Fibroblast of villous mesenchyme (primary cell): ENCODE results near the gene ATP2A3. TPM values are rescaled to one million over a fixed set of nuclear protein-coding genes. Genes with fewer than 3 reads are reported as not detected.

Experiments
- DNase-seq: peaks from one replicate; pipeline ENCODE4 v3.0.0-alpha.2; 2010; ENCODE audit warnings: low read depth
- H3K4me3 ChIP-seq: 2 replicates; pipeline ENCODE4 v1.5.1; 2011; ENCODE audit warnings: low read depth, mild to moderate bottlenecking, low read length
- total RNA-seq: library from RNA; depleted of rRNA; stranded (reverse); fragments of >200 nt; gene quantifications from 2 replicates; pipeline ENCODE4 v1.2.3, GENCODE V29; 2012
- TF ChIP-seq, protein P1 (sequence below): IDR thresholded peaks from 2 replicates; pipeline ENCODE4 v1.5.1; 2012; ENCODE audit warnings: low read depth, mild to moderate bottlenecking, low read length; ENCODE audit not compliant: insufficient read depth

Gene ATP2A3
- total RNA-seq, 1 donor, result 0.43 TPM

DNA sequence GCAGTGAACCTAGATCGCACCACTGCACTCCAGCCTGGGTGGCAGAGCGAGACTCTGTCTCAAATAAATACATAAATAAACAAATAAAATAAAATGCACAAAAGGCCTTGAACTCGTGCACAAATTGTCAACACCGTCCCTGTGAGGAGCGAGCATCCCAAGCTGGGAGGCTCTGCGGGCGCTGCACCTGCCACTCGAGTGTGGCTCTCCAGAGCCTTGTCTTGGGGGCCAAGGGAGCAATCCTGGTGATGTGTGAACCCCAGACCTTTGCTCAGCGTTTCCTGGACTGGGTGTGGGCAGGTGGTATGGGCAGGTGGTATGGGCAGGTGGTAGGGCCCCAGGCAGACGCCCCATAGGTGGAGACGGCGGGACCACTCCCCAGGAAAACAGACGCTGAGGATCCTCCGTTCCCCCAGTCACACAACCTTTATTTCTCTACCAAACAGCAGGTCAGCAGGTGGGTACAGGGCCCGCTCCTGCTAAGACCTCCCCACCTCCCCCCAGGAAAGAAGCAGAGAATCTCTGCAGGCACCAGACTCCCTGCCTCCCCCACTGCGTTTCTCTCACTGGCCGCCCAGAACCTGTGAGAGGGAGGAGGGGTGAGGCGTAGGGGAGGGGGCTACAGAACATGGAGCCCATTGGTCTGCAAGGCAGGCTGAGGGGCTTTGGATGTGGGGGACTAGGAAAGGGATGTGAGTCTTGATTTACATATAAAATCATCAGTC, 40.6 kb downstream of the ATP2A3 start:
- DNase-seq, result no peak
- TF ChIP-seq, protein P1, sequence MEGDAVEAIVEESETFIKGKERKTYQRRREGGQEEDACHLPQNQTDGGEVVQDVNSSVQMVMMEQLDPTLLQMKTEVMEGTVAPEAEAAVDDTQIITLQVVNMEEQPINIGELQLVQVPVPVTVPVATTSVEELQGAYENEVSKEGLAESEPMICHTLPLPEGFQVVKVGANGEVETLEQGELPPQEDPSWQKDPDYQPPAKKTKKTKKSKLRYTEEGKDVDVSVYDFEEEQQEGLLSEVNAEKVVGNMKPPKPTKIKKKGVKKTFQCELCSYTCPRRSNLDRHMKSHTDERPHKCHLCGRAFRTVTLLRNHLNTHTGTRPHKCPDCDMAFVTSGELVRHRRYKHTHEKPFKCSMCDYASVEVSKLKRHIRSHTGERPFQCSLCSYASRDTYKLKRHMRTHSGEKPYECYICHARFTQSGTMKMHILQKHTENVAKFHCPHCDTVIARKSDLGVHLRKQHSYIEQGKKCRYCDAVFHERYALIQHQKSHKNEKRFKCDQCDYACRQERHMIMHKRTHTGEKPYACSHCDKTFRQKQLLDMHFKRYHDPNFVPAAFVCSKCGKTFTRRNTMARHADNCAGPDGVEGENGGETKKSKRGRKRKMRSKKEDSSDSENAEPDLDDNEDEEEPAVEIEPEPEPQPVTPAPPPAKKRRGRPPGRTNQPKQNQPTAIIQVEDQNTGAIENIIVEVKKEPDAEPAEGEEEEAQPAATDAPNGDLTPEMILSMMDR, result no peak

DNA sequence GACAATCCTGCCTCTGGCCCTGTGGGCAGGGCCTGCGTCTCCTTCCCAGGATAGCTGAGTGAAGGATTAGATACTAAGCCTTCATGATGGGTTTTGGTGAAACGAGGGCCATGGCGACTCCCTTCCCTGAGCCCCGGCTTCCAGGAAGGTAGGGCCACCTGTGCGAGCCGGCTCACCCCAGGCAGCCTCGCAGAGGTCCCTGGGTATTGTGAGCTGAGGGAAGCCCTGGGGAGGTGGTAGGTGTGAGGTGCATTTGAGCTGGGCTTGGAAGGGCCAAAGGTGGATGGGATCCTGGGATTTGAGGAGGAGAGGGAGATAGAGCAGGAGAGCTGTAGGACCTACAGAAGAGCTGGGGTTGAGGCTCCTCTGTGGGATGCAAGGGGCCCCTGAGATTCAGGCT, 41.5 kb downstream of the ATP2A3 start:
- H3K4me3 ChIP-seq, result no peak overlapping the region
- DNase-seq, result no peak
- TF ChIP-seq, protein P1, result no peak

More for the DNA sequence above, 40.6 kb downstream of the ATP2A3 start:
- no peak overlapping the region for H3K4me3 ChIP-seq

DNA sequence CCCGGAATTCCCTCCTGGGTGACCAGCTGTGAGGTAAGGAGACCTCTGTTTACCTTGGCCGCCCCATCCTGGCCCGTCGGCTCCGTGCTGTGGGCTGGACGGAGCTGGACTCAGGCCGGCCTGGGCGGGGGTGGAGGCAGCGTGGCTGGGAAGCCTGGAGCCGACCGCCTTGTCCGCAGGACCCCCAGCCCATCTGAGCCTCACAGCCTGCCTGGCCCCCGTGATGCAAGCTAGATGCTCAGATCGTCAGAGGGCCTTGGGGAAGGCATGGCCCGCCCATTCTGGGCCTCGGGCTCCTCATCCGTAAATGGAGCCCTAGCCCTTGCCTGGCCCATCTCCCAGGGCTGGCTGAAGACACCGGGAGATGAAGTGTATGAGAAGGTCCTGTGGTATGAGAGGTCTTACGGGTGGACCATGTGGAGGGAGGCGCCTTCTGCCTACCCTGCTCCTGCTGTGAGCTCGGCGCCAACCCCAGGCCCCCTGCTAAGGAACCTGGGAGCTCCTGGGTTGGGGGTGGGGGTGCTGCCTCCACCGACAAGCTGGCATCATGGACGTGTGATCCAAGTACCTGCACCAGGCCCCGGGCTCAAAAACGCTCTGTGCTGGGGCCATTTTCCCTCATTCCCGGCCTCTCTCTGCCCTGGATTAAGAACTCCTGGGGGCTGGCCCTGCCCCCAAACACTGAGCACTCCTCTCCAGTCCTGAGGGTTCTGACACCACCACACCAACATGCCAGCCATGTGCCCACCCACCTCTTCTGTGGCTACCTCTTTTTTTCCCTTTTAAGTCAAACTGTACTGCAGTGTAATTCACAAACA, 42.5 kb downstream of the ATP2A3 start:
- TF ChIP-seq, protein P1, result no peak
- DNase-seq, result no peak

DNA sequence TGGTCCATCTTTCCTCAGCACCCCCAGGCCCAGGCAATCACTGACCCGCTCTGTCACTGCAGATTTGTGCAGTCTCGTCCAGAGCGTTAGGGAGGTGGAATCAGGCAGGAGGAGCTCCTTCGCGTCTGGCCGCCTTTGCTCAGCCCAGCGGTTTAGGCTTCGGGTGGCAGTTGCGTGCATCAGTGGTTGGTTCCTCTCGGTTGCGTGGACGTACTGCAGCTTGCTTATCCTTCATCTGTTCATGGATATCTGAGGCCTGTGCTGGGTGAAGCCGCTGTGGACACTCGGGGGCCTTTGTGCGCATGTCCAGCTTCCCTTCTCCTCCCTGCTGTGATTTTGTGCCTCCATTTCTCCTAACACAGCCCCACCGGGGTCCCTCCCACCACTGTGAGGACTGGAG, 43.2 kb downstream of the ATP2A3 start:
- H3K4me3 ChIP-seq, result no peak overlapping the region
- DNase-seq, result no peak
- TF ChIP-seq, protein P1, result no peak

More for the DNA sequence above, 42.5 kb downstream of the ATP2A3 start:
- no peak overlapping the region for H3K4me3 ChIP-seq

DNA sequence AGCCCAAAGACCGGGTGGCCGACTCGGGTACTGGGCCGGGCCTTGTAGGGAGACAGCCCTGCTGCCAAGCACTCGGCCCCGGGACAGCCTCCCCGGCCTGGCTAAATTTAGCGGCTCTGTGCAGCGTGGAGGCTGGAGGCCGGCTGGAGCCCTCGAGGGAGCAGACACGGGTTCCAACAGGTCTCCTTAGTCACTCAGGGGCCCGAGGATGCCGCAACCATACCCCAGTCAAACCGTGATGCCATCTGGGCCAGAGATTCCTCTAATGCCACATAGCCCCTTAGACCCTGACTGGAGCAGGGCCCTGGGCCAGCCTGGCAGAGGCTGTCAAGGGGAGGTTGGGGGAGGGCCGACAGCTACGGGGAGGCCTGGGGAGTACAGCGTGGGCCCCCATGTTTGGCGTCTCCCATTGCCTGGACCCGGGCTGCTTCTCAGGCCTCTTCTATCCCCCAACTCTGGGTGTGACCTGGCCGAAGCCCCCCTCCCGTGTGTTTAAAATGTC, 45.1 kb downstream of the ATP2A3 start:
- TF ChIP-seq, protein P1, result no peak
- H3K4me3 ChIP-seq, result no peak overlapping the region
- DNase-seq, result no peak

DNA sequence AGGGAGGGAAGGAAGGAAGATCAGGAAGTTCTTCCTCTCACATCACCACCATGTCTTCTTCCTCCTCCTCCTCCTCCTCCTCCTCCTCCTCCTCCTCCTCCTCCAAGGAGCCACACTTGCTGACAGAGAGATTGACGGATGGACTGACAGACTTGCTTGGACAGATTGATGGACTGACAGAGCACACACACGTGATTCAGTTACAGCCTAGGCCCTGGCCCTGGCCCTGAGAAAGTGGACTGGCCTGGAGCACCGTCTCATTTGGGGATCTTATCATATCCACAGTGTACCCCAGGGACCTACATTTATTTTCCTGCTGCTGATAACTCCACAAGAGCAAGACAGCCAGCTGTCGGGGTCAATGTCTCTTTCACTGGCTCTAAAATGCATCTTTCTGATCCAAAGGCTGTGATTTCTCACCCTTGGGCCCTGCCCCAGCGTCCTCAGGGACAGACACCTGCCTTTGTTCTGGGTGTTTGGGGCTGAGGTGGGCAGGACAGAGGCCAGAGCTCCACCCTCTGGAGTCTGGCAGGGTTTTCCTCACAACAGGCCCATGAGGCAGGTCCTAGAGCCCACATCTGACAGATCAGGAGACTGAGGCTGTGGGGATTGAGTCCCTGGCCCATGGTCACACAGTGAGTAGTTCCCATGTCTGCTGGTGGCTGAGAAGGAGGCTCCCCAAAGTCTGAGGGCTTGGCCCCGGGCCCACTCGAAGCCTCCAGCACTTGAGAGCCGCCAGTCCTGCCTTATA, 45.7 kb downstream of the ATP2A3 start:
- TF ChIP-seq, protein P1, result no peak
- H3K4me3 ChIP-seq, result no peak overlapping the region
- no peak for DNase-seq
